ENCODE data around the gene UBE2E3.
"Not testable (repeated sequence)": the region's sequence is repeated elsewhere in the genome, so short reads cannot be mapped to it uniquely, and the experiment has no call there.

UBE2E3 gene

DNA sequence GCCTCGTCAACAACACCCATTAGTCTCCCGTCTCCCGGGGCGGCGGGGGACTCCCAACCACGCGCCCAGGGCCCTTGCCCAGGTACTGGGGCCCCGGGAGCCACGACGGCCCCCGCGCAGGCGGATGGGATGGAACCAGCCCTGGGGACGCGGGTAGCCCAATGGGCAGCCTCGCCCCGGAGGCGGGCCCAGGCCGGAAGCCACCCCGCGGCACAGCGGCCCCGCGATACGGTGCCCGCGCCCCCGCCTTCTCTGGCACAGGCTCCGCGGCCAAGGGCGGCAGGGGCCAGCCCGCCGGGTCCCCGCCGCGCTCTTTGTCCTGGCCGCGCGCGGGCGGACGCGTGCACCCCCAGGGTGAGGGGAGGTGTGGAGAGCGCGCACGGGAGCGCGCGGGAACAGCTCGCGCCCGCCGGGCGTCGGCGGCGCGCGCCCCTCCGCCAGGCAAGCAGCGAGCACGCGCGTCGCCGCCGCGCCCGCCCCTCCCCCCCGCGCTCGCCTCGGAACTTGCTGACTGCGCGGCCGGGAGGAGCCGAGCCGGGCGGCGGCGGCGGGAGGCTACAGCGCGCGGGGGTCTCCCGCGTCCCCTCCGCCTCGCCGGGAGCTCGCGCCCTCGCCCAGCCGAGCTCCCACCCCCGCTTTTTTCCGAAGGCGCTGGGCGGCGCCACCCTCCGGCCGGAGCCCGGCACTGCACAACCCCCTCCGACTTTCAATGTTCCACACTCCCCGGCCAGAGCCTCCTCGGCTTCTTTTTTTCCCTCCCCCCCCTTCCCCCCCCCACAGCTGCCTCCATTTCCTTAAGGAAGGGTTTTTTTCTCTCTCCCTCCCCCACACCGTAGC is at the start of gene UBE2E3:
Gene UBE2E3, plus strand, starts transcription at position 500 of the 837 bp plus-strand sequence. CDS start 1,438 bp downstream, outside the sequence.
- peak; percentile 64 for DNase-seq

DNA sequence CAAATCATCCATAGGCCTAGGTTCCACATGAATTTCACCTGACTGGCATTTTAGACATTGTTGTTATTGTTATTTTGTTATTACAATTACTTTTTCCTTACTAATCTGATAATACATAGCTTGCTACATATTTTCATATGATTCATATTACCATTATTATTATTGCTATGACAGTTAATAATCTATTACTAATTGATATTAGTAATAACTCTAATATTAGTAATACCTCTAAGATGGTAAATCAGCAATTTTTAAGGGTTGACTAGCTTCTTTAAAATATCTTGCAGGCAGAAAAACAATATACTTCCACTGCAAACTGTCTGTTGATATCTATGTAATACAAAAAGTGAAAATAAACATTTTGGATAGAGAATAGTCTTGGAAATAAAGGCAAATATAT is 48.6 kb upstream of the UBE2E3 start:
- DNase-seq = no peak

DNA sequence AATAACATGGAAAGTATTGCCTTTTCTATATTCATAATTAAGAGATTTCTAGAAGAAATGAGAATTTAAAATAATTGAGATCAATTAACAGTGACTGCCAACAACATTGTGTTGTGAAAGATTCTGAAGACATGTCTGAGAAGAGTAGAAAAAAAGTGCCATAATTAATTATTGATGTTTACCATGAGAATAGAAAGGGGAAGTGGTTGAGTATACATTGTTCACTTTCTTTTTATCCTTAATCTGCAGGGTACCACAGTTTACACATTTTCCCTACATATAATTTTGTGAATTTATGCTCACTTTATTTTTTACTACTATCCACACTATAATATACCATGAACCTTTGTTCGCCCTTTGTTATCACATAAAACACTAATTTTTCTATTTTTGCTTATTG is 47.1 kb upstream of the UBE2E3 start:
- DNase-seq = no peak

DNA sequence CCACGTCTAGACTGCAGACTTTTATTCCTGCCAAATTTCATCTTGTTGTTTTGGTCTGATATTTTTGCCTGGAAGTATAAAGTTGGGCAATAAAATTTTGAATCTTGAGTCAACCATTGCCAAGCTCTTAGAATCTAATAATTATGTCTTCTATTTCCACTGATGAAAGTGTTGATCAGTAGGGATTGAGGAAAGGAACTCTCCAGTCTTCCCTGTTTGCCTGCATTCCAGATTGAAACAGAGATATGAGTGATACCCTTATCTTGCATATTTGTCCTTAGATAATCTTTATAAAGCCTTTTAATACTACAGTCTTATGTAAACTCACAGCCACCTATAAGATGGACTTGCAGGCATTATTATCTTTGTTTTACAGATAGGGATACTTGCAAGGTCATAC is 45.5 kb upstream of the UBE2E3 start:
- no peak for DNase-seq

DNA sequence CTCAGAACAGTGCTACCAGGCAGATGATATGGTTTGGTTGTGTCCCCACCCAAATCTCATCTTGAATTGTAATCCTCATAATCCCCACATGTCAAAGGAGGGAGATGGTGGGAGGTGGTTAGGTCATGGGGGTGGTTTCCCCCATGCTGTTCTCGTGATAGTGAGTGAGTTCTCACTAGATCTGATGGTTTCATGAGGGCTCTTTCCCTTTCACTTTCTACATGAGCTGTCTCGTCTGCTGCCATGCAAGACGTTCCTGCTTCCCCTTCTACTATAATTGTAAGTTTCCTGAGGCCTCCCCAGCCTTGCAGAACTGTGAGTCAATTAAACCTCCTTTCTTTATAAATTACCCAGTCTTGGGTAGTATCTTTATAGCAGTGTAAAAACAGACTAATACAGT is 42.9 kb upstream of the UBE2E3 start:
- not testable (repeated sequence) for DNase-seq

DNA sequence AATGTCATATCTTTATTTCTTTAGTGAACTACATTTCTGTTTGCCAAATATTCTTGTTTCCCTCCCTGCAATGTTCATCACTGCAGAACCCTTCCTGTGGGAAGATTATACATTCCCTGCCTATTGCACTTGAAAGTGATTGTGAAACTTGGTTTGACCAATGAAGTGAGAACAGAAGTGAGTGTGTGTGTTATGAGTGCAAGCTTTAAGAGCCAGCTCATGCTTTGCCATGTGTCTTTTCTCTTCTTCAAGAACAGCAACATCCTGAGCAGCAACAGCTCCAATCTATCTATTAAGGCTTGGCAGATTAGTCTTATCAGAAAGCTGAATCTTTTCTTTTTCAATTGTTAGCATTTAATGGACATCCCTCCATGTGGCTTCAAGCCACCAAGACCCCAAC is 42.0 kb upstream of the UBE2E3 start:
- DNase-seq = no peak

DNA sequence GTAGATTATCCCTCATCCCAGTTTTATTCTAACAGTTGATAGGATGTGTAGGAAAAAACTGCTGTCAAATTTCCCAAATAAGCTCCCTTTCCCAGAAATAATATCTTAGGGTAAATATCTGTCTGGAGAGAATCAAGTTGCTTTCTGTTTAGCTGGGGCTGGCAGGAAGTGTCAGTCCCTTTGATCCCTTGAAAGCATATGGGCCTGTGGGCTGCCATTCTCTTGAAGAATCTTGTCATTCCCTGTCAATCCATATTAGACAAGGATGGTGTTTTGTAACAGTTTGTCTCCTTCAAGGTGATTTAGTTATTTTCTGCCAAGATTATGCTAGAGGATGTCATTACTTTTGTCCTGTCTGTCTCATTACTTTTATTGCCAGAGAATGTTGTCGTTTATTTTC is 37.1 kb upstream of the UBE2E3 start:
- DNase-seq = no peak

DNA sequence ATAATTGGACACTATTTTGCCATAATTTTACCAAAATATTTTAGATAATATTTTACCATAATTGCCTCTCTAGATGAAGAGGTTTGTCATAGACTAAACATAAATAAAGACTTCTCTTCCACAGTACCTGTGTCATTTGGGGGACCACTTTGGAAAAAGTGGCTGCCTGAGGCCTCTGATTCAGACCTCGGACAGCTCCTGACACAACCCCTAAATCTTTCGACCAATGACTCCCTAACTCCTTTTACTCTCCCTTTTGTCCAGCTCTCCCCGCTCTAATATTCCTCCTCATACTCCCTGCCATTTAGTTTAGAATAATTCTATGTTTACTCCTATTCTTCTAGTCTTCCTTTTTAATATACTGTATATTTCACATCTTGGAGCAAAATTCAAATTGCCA is 36.0 kb upstream of the UBE2E3 start:
- no peak for DNase-seq

DNA sequence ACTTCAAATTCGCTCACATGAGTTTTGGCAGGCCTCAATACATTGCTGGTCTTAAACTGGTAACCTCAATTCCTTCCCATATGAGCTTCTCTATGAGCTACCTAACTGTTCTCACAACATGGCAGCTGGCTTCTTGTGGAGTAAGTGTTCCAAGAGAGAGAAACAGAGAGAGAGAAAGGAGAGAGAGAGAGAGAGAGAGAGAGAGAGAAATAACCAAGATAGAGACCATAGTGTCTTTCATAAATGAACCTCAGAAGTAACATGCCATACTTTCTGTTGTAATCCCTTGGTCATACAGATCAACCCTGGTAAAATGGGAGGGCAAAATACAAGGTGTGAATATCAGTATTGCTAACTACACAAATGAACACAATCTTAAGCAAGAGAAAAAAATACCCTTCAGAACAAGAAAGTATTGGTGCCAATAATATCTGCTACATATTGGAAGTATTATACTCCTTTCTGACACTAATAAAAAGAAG is 33.2 kb upstream of the UBE2E3 start:
- DNase-seq = no peak

DNA sequence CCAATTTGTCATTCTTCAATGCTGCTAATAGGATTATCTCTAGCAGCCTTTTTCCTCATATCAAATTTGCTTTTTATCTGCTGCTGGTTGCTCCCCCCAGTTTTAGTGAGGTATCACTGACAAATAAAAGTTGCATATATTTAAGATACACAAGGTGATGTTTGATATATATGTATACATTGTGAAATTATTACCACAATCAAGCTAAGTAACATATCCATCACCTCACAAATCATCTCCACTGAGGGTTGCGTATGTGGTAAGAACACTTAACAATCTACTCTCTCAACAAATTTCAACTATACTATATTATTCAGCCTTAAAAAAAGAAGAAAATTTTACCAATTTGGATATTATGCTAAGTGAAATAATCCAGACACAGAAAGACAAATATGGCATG is 30.5 kb upstream of the UBE2E3 start:
- DNase-seq = no peak

DNA sequence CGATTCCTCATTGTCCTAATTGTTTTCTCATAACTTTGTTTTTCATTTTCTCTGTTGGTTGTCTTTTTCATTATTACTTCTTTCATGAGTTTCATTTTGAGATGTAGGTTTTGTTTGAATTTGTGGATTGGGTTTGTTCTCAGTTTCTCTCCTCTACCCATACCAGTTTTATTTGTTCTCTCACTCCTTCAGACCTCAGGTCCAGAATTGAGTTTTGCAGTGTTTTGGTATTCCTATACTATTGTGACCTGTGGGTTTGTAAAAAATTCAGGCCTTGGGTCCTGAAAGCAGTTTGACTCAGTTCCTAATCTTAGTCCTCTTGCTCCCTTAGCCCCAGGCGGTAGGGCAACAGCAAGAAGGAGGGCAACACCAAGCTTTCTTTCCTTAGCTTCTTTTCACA is 28.3 kb upstream of the UBE2E3 start:
- DNase-seq = no peak

DNA sequence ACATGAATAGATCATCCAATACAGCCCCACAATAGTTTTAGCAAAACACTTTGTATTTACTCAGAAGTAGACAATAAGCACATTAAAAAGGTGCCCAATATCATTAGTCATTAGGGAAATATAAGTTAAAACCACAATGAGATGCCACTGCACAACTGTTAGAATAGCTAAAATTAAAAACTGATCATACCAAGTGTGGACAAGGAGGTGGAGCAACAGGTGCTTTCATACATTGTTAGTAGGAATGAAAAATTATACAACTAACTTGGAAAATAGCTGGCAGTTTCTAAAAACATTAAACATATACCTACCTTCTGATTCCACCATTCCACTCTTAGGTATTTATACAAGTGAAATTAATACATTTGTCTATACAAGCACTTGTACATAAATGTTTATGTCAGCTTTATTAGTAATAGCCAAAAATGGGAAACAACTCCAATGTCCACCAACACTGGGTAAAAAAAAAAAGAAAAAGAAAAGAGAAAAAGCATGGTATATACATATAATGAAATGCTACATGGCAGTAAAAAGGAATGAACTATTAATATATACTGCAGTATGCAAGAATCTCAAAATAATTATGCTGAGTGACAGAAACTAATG is 27.6 kb upstream of the UBE2E3 start:
- DNase-seq = no peak

DNA sequence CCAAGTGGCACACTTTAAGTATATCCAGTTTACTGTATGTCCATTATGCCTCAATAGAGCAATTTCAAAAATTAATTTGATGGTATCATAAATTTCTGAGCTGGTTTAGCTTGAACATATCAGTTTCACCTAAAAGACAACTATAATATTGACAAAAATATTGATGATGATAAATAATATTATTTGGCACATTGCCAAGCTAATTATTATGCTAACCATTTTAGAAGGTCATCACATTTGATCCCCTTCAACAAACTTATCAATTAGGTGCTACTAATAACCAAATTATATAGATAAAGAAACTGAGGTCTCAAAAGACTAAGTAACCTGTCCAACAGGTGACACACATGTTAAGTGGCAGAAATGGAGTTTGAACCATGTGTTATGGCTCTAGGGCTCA is 26.9 kb upstream of the UBE2E3 start:
- no peak for DNase-seq

DNA sequence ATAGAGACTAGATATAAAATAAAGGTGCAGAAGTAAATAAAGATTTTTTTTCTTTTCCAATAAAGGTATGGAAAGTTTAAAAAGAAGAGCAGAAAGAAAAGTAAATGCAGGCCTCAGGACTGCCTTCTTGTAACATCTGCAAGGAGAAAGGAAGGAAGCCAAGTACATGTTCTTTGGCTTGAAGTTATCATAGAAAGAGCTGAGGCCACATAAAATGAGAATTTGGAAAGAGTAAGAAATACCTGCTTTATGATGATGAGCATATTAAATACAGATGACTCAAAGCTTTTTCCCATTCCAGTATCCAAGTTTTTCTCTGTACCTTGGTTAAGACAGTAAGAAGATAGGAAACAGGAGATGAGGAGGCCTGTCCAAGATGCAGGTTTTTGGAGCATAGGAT is 25.3 kb upstream of the UBE2E3 start:
- no peak for DNase-seq

DNA sequence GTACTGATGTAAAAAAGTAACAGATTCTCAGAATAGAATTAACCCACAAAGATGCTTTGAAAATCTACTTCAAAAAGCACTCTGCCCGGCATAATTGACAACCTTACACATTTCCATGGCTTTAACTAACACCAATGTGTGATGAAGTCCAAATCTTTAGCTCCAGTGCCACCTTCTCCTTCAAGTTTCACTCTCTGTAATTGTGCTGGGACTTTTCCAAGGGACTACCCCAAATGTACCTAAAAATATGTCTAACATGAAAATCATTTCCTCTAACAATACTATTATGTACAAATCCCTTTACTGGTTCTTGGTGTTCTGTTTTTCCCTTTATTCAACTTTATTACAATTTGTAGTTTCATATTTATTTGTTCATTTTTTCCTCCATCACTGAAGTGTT is 20.6 kb upstream of the UBE2E3 start:
- no peak for DNase-seq

DNA sequence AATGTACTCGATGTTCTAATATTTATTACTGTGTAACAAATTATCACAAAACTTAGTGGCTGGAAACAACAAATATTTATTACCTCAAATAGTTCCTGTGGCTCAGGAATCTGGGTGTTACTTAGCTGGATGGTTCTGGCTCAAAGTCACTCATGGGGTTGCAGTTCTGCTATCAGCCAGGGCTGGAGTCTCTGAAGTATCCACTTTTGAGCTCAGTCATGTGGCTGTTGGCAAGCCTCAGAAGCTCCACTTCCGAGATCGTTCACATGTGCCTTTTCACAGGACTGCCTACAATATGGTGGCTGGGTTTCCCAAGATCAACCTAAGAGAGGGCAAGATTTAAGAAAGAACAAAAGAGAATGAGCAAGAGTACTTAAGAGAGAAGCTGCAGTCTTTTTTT is 19.4 kb upstream of the UBE2E3 start:
- no peak for DNase-seq

DNA sequence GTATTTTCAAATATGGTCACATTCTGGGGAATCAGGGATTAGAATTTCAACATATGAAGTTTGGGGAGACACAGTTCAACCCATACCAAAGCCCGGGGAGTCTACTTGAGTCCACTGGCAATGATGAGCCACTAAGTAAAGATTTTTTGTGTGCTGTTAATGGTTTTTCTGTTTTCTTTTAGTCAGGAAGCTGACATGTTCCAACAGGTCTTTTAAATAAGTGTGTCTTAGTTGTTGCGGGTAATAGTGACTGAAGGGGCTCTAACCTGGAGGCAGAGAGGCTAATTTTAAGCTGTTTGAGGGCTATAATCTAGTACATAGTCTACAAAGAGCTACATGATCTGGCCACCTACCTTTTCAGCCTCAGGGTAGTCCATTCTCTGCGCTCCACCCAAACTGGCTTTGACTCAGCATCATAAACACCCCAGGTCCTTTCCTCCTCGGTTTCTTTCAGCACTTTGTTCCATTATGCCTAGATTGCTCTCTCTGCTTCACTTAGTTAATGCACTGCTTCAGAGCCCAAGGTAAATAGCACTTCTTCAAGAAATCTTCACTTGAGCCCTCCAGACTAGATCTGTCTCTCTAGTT is 17.6 kb upstream of the UBE2E3 start:
- no peak for DNase-seq

DNA sequence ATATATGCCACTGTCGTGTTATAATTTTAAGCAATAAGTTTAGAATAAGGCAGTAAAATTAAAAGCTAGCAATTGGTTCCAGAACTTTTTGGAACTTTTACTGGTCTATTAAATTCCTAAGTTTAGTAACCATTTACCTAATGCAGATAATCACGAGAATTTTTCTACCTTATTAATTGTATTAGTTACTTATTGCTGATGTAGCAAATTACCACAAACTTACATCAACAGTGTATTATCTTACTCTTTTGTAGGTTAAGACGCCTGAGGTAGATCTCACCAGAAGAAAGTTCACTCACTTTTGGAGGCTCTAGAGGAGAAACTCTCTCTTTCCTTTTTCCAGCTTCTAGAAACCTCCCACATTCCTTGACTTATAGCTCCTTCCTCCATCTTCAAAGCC is 14.0 kb upstream of the UBE2E3 start:
- no peak for DNase-seq

DNA sequence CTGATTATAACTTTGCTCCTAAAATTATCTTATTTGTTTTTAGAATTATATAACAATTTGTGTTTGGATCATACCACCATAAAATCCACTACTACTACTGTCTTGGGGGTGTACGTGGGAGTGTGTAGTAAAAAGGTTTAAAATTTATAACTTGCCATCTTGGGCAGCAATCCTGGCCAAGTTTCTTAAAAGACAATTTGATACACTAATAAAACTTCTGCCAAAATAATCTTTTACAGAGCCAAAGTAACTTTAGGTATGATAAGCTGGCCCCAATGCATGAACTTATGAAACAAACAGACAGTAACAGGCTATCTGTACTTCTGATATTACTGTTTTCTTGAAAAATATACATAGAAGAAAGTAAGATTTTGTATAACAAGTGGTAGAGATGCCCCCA is 11.3 kb upstream of the UBE2E3 start:
- DNase-seq = no peak

DNA sequence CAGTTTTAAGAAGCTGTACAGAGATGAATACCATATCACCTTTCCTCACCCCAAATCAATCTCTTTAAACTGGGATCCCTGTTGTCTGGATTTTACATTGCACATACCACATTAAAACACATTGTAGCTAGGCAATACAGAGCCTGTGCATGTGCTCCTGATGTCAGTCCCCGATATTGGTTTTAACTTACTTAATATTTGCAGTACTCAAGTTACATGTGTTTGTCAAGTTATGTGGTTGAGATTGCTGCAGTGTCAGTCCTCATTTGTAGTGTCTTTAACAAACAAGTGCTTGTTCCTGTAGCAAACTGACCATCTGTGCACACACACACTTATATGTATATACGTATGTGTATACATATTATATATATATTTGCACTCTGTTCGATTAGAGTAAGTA is 10.4 kb upstream of the UBE2E3 start:
- DNase-seq = no peak

DNA sequence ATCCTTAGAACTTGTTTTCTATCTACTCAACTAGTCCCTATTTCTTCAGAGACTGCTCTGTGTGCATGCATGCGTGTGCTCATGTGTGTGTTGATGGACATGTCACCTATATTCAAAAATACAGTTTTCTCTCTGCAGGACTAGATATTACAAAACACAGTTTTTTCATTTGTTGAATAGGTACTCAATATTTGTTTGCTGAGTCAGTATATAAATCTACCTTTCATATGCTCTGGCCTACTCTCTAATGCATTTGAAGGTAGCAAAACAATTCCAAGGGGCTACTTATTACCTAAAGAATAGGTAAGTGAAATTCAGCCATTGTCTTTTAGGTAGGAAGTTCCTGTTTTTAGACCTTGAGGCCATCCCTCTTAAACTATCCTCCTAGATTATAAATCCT is 8.6 kb upstream of the UBE2E3 start:
- DNase-seq = no peak

DNA sequence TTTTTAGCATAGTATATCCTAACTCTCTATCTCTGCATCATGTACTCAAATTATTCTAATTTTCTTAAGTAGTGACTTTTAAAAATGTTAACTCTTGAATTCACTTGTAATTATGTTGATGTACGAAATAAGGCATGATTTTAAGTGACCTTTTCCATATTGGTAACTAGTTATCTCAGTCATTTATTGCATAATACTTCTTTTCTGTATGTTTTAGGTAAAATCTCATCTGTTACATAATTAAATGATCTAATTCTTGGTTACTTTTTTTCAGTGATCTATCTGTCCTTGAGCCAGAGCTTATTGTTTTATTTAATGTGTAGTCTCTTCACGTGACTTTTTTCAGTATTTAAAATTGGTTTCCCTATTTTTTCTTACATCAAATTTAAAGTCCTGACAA is 4.8 kb upstream of the UBE2E3 start:
- no peak for DNase-seq

DNA sequence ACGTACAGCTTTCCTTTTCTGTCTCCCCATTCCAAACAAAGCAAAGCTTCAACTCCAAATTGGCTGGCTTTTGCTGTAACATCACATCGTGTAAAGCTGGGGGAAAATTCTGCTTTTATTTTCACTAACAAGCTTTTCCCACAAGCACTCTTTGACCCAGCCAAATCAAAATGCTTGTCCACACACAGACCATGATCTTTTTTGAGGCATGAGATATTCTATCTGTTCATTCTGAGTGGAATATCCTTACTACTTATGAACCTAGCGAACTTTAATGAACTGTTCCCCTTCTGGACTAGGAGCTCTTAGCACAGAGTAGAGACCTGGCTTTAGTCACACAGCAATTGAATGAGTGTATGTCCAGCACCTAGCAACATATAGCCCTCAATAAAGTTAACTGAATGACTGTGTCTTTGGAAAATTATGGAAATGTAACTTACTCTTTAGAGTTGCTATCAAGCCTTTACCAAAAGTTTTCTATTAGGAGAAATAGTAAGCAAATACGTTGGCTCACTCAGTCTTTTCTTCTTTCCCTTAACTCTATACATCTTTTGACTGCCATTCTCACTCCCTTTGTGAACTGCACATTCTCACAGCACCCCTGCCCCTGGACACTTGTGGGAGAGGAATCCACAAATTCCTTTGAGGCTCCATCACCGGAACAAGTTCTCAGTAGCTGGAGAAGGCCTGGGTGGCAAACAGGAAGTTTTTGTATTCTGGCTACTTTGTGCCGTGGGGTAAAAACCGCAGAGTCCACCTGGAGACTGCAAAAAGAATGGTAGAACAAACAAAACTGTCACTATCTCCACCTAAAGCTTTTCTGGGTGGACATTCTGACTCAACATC is 1.3 kb upstream of the UBE2E3 start:
- DNase-seq = no peak
